Keratinocyte (primary cell): Measurements from ENCODE around the gene SLC35A1. TPM values are rescaled to one million over a fixed set of nuclear protein-coding genes. Genes with fewer than 3 reads are reported as not detected.

Experiments
- DNase-seq: peaks from one replicate; pipeline ENCODE4 v3.0.0-alpha.2; 2011; ENCODE audit warnings: low read depth, missing footprints, low spot score
- FAIRE-seq: peaks from 2 replicates; lab custom pipeline; 2011; peaks lifted over from hg19 to GRCh38; lab: Jason Lieb, UNC
- H2AFZ ChIP-seq: 2 replicates; pipeline ENCODE4 v1.6.0; 2012; ENCODE audit warnings: low read length, control low read depth, inconsistent platforms; ENCODE audit not compliant: control insufficient read depth
- H3K27ac ChIP-seq: 2 replicates; pipeline ENCODE4 v1.5.1; 2011; ENCODE audit warnings: low read length; ENCODE audit not compliant: control insufficient read depth, insufficient read depth
- H3K27me3 ChIP-seq: 3 replicates; pipeline ENCODE4 v1.6.0; 2011; ENCODE audit warnings: low read length; ENCODE audit not compliant: control insufficient read depth, insufficient read depth; ENCODE audit errors: extremely low read depth
- H3K36me3 ChIP-seq, 2 experiments: 2 replicates in 1 of 2; 3 replicates in 1 of 2; pipeline ENCODE4 v1.5.1; 2011; ENCODE audit warnings: low read length in 2 of 2, mild to moderate bottlenecking in 1 of 2; ENCODE audit not compliant: control insufficient read depth in 2 of 2, insufficient read depth in 2 of 2; ENCODE audit errors: extremely low read depth in 1 of 2
- H3K4me1 ChIP-seq: 3 replicates; pipeline ENCODE4 v1.5.1; 2011; ENCODE audit warnings: low read length; ENCODE audit not compliant: control insufficient read depth, insufficient read depth; ENCODE audit errors: extremely low read depth
- H3K4me2 ChIP-seq: 3 replicates; pipeline ENCODE4 v1.6.0; 2011; ENCODE audit warnings: low read depth, low read length; ENCODE audit not compliant: control insufficient read depth, insufficient read depth; ENCODE audit errors: extremely low read depth
- H3K4me3 ChIP-seq, 3 experiments: fragments of 200-600 bp in 1 of 3; sonication (generic) in 1 of 3; 2 replicates in 2 of 3; 3 replicates in 1 of 3; pipeline ENCODE4 v1.5.1; 2011 to 2016; ENCODE audit warnings: low read length in 3 of 3, mild to moderate bottlenecking in 3 of 3, control low read depth in 2 of 3, inconsistent platforms in 1 of 3, low read depth in 1 of 3, mixed read lengths in 1 of 3, mixed run types in 1 of 3, moderate library complexity in 1 of 3; ENCODE audit not compliant: control insufficient read depth in 2 of 3, insufficient read depth in 2 of 3; ENCODE audit errors: extremely low read depth in 1 of 3
- H3K79me2 ChIP-seq: 2 replicates; pipeline ENCODE4 v1.6.0; 2012; ENCODE audit warnings: low read length; ENCODE audit not compliant: control insufficient read depth, insufficient read depth
- H3K9ac ChIP-seq: 3 replicates; pipeline ENCODE4 v1.6.0; 2011; ENCODE audit warnings: low read length; ENCODE audit not compliant: control insufficient read depth, insufficient read depth; ENCODE audit errors: extremely low read depth
- H3K9me1 ChIP-seq: 3 replicates; pipeline ENCODE4 v1.6.0; 2011; ENCODE audit warnings: low read length; ENCODE audit not compliant: control insufficient read depth, insufficient read depth; ENCODE audit errors: extremely low read depth
- H3K9me3 ChIP-seq: 2 replicates; pipeline ENCODE4 v1.5.1; 2012; ENCODE audit warnings: low read depth, low read length; ENCODE audit not compliant: control insufficient read depth
- H4K20me1 ChIP-seq: 3 replicates; pipeline ENCODE4 v1.6.0; 2011; ENCODE audit warnings: low read length; ENCODE audit not compliant: control insufficient read depth, insufficient read depth; ENCODE audit errors: extremely low read depth
- EZH2 ChIP-seq: IDR thresholded peaks from one replicate; pipeline ENCODE4 v1.6.1; 2012; ENCODE audit warnings: inconsistent platforms, mild to moderate bottlenecking, low read length, moderate library complexity
- dilution Hi-C: fragments of 300-500 bp; cut with MboI; formaldehyde crosslinking; loops from one replicate; pipeline ENCODE4 v1.7.0; 2020; ENCODE audit warnings: low sequenced_read_pairs; ENCODE audit not compliant: extremely low pct_ligation_motif_present
- polyA plus RNA-seq, 5 experiments: library from polyadenylated mRNA; depleted of rRNA in 3 of 5; stranded (reverse) in 3 of 5; stranded (forward) in 1 of 5; unstranded in 1 of 5; fragments of >200 nt; gene quantifications; 1 replicate in 1 of 5; 2 replicates in 3 of 5; 3 replicates in 1 of 5; pipeline versions ENCODE4 v1.2.1 to v1.2.3, GENCODE V29; 2011 to 2012; ENCODE audit warnings: missing spikeins in 2 of 5, low read depth in 1 of 5, low replicate concordance in 1 of 5
- TF ChIP-seq, protein P1 (sequence below), 3 experiments: IDR thresholded peaks in 1 of 3; conservative IDR thresholded peaks in 1 of 3; optimal IDR thresholded peaks in 1 of 3; 2 replicates in 2 of 3; 3 replicates in 1 of 3; pipeline versions ENCODE3 to v1.5.1; 2011; ENCODE audit warnings: low read length in 3 of 3, mild to moderate bottlenecking in 3 of 3, moderate library complexity in 2 of 3, control low read depth in 1 of 3, inconsistent platforms in 1 of 3; ENCODE audit not compliant: insufficient read depth in 2 of 3; ENCODE audit errors: extremely low read depth in 1 of 3

SLC35A1 gene
- polyA plus RNA-seq, 1 donor (not counting 4 experiments of a cell fraction or from before 2014, with no cell fraction given), result 25.1 TPM

DNA sequence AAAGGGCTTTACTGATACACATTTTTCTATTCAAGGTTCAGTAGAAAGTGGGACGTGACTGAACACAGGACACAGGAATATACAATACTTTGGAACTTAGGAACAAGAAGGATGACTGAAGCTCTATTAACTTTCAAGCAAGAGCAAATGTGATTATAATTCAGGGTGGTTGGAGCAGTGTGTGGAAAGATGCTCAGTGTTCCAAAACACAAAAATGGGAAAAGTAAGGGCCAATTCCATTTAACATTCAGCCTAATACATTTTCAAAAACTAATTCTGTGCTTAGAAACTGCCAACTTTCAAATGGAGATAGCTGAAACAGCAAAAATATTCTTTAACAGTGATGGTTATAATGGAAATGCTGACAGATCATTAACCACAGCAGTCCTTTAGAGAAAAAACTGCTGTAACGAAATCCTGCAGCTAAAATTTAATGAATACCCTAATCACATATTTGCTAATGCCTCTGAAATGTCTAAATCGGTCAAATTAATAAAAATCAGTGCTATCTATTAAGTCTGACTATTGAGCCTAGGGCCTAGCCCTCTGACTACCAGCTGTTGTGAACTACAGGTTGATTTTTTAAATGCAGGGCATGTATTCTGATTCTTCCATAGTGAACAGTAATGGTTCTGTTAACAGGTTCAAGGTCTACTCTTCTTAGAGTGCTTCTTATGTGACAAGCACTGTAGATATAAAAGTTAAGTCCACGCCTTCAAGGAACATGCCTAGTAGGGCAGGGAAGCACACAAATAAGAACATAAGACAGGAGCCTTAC is 71.1 kb downstream of the SLC35A1 start:
- H3K36me3 ChIP-seq, result peaks cover 11 to 13% of the 10 kb centered on the region in 2 experiments
- H3K27me3 ChIP-seq, result no peaks in the 10 kb centered on the region
- H4K20me1 ChIP-seq, result no peaks in the 10 kb centered on the region
- H2AFZ ChIP-seq, result no peak overlapping the region
- no peak for TF ChIP-seq EZH2
- TF ChIP-seq, protein P1, sequence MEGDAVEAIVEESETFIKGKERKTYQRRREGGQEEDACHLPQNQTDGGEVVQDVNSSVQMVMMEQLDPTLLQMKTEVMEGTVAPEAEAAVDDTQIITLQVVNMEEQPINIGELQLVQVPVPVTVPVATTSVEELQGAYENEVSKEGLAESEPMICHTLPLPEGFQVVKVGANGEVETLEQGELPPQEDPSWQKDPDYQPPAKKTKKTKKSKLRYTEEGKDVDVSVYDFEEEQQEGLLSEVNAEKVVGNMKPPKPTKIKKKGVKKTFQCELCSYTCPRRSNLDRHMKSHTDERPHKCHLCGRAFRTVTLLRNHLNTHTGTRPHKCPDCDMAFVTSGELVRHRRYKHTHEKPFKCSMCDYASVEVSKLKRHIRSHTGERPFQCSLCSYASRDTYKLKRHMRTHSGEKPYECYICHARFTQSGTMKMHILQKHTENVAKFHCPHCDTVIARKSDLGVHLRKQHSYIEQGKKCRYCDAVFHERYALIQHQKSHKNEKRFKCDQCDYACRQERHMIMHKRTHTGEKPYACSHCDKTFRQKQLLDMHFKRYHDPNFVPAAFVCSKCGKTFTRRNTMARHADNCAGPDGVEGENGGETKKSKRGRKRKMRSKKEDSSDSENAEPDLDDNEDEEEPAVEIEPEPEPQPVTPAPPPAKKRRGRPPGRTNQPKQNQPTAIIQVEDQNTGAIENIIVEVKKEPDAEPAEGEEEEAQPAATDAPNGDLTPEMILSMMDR (optimal IDR thresholded peaks at IDR 0.05 in 1 of 3, IDR thresholded peaks at IDR 0.05 in 1 of 3, conservative IDR thresholded peaks at IDR 0.05 in 1 of 3; ENCODE audit: extremely low read depth in 1 of 3, insufficient read depth in 2 of 3, low read length in 3 of 3), result no peak
- H3K9me1 ChIP-seq, result no peaks in the 10 kb centered on the region
- no peak for FAIRE-seq
- no peaks in the 10 kb centered on the region for H3K4me1 ChIP-seq
- dilution Hi-C loops, result no loop called here
- H3K9ac ChIP-seq, result no peak overlapping the region
- H3K4me3 ChIP-seq, result no peak overlapping the region
- DNase-seq, result no peak
- no peaks in the 10 kb centered on the region for H3K9me3 ChIP-seq
- H3K4me2 ChIP-seq, result no peak overlapping the region
- H3K27ac ChIP-seq, result no peak overlapping the region
- H3K79me2 ChIP-seq, result no peaks in the 10 kb centered on the region

GRCh38 chr6:87544474-87544735 is 71.6 kb downstream of the SLC35A1 start:
- Histone ChIP-seq H3K36me3 (peaks cover 11 to 15% of the 10 kb centered on the region in 2 experiments), H3K27ac (no peak overlapping the region), H3K9me1 (no peaks in the 10 kb centered on the region), H2AFZ (no peak overlapping the region), H3K9me3 (no peaks in the 10 kb centered on the region), H4K20me1 (no peaks in the 10 kb centered on the region), H3K79me2 (no peaks in the 10 kb centered on the region), H3K27me3 (no peaks in the 10 kb centered on the region), H3K4me2 (no peak overlapping the region), H3K9ac (no peak overlapping the region), H3K4me1 (no peaks in the 10 kb centered on the region), H3K4me3 (no peak overlapping the region)
- dilution Hi-C loops, result no loop called here
- TF ChIP-seq, protein P1 (optimal IDR thresholded peaks at IDR 0.05 in 1 of 3, IDR thresholded peaks at IDR 0.05 in 1 of 3, conservative IDR thresholded peaks at IDR 0.05 in 1 of 3; ENCODE audit: extremely low read depth in 1 of 3, insufficient read depth in 2 of 3, low read length in 3 of 3), result no peak
- no peak for TF ChIP-seq EZH2
- DNase-seq (no peak), FAIRE-seq (no peak)
